ENCODE data around the gene ABHD16A. TPM values are rescaled to one million over a fixed set of nuclear protein-coding genes. Genes with fewer than 3 reads are reported as not detected.

ABHD16A gene
- total and polyA plus RNA-seq, 10 of the 15 experiments (the other 5 are each of a cell fraction or from before 2014, with no cell fraction given) = 7.5 to 43.0 (median 32.9) TPM

DNA sequence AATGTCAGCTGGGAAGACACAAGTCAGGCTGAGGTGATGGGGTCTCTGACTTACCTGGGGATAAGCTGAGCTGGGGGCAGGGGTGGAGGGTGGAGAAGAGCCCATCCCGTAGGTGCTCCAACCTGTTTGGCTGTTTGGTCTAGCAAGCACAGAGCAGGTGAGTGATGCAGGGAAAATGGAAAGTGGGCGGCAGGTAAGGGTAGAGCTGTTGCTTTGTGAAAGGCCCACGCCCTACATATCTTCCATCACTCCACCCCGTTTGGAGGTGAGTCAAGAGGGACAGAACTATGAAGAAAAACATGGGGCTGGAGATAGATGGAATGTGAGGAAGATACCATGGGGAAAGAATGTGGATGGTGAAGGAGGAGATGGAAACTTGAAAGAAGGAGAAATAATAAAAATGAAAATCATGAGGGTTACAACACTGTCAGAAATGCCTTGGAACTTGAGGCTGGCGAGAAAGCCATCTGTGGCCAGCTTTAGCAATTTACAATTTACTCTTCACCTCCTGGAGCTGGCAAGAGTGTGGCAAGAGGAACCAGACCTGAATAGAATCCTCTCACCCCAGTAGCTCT lies 17.2 kb upstream of the ABHD16A start (continued):
- no peak for TF ChIP-seq CBX3 (IDR thresholded peaks at IDR 0.05; ENCODE audit: borderline replicate concordance, low read depth)
- no peak for TF ChIP-seq ZNF274 (IDR thresholded peaks at IDR 0.05; ENCODE audit: insufficient read depth, insufficient read length)
- no peak for TF ChIP-seq PRDM15 (CRISPR knock-in tag; IDR thresholded peaks at IDR 0.05)
- TF ChIP-seq SMAD5 (IDR thresholded peaks at IDR 0.05; ENCODE audit: low read depth) = no peak
- no peak for TF ChIP-seq SMAD1 (IDR thresholded peaks at IDR 0.05; ENCODE audit: low read depth, partially characterized antibody)
- no peak for TF ChIP-seq RELA (IDR thresholded peaks at IDR 0.05; ENCODE audit: borderline replicate concordance, partially characterized antibody)
- TF ChIP-seq, protein P1, sequence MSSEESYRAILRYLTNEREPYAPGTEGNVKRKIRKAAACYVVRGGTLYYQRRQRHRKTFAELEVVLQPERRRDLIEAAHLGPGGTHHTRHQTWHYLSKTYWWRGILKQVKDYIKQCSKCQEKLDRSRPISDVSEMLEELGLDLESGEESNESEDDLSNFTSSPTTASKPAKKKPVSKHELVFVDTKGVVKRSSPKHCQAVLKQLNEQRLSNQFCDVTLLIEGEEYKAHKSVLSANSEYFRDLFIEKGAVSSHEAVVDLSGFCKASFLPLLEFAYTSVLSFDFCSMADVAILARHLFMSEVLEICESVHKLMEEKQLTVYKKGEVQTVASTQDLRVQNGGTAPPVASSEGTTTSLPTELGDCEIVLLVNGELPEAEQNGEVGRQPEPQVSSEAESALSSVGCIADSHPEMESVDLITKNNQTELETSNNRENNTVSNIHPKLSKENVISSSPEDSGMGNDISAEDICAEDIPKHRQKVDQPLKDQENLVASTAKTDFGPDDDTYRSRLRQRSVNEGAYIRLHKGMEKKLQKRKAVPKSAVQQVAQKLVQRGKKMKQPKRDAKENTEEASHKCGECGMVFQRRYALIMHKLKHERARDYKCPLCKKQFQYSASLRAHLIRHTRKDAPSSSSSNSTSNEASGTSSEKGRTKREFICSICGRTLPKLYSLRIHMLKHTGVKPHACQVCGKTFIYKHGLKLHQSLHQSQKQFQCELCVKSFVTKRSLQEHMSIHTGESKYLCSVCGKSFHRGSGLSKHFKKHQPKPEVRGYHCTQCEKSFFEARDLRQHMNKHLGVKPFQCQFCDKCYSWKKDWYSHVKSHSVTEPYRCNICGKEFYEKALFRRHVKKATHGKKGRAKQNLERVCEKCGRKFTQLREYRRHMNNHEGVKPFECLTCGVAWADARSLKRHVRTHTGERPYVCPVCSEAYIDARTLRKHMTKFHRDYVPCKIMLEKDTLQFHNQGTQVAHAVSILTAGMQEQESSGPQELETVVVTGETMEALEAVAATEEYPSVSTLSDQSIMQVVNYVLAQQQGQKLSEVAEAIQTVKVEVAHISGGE (CRISPR knock-in tag; IDR thresholded peaks at IDR 0.05) = no peak
- TF ChIP-seq ZNF687 (IDR thresholded peaks at IDR 0.05) = no peak
- TF ChIP-seq ZNF384 (IDR thresholded peaks at IDR 0.05; ENCODE audit: borderline replicate concordance, low read depth, low read length) = no peak
